ENCODE results near the gene ATP1B1.
"Not testable (repeated sequence)": the region's sequence is repeated elsewhere in the genome, so short reads cannot be mapped to it uniquely, and the experiment has no call there.

Gene ATP1B1

GRCh38 chr1:169117014-169117413 lies 10.5 kb downstream of the ATP1B1 start:
- DNase-seq = no peak

DNA sequence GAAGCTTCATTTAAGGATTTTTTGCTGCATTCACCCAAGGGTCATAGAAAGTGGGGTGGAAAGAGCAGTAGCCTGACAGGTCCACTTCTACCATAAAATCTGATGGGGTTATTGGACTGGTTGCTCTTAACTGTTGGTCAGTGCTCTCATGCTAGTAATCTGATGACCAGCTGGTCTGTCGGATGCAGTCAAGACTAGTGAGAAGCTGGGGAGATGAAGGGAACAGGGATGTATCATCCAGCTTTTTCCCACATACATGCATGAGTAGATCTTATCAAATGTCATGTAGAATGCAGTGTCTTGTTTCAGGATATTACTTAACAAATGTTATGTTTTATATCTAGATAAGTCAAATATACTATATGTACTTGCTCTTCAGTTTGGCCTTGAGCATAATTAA lies 11.1 kb downstream of the ATP1B1 start:
- DNase-seq = no peak

GRCh38 chr1:169118227-169118626 lies 11.7 kb downstream of the ATP1B1 start:
- DNase-seq = no peak

DNA sequence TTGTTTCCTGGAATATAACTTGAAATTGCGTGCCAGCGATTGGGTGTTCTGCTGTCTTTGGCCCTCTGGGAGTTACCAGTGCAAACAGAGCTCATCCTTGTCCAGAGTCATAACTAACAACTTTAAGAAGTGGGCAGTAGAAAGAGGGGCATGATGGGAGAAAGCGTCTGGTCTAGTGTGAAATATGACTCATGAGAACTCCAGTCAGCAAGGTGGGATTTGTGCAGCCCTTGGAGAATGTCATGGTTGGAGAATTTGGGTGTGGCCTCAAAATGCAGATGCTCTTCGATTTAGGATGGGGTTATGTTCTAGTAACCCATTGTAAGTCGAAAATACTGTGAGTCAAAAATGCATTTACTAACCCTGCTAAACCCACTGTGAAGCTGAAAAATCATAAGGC lies 12.9 kb downstream of the ATP1B1 start:
- DNase-seq = no peak

DNA sequence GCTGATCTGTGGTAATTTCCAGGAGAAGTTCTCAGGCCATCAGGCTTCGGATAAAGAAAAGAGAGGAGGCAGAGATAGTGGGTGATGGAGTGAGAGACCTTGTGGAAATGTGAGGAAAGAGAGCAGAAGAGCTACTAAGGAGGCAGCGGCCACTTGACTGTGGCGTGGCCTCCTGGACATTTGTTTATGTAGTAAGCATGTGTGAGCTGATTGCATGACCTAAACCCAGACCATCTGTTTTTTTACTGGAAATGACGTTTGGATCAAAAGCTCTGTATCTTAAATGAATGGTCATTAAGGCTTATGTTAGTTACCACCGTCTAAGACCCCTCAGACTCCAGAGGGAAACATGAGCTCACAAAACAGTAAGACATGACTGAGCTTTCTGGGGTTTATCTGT lies 13.6 kb downstream of the ATP1B1 start:
- no peak for DNase-seq

DNA sequence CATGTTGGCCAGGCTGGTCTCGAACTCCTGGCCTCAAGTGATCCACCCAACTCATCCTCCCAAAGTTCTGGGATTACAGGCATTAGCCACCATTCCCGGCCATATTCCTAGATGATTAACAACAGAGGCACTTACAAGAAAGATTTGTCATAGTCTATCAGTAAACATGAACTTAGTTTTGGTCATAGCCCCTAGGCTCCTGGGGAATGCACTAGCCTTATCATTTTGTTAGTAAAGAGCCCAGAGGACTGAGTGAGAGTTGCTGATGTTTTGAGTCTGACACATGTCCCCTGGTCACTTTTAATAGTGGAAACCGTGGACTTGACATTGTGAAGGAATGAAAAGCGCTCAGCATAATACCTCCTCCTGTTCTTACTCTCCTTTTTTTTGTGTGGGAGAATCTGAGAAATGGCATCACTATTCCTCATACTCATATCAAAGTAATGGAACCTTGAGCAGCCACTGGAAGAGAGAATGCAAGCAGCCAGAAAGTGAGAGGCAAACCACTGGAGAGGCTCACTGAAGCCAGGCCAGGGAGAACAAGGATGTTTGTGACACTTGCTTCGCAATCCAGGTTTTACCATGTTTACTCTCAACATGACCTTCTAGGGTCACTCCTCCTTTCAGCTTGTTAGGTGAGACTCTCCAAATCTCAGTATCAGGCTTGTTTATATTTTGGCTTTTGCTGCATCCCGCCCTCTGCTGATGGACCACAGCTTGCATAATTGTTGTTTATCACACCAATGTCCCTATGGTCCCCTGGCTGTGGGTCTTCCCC lies 14.8 kb downstream of the ATP1B1 start:
- no peak for DNase-seq

- DNase-seq = no peak
Measured at GRCh38 chr1:169122976-169123375, 16.5 kb downstream of the ATP1B1 start.

- no peak for DNase-seq
Measured at GRCh38 chr1:169124459-169124858, 18.0 kb downstream of the ATP1B1 start.

DNA sequence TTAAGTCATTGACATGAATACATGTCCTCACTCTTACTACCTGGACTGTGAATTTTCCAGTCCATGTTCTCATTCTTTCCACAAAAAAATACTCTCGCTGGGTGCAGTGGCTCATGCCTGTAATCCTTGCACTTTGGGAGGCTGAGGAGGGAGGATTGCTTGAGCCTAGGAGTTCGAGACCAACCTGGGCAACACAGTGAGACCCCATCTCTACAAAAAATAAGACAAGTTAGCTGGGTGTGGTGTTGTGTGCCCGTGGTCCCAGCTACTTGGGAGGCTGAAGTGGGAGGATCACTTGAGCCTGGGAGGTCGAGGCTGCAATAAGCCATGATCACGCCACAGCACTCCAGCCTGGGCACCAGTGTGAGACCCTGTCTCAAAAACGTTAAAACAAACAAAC lies 19.1 kb downstream of the ATP1B1 start:
- not testable (repeated sequence) for DNase-seq

DNA sequence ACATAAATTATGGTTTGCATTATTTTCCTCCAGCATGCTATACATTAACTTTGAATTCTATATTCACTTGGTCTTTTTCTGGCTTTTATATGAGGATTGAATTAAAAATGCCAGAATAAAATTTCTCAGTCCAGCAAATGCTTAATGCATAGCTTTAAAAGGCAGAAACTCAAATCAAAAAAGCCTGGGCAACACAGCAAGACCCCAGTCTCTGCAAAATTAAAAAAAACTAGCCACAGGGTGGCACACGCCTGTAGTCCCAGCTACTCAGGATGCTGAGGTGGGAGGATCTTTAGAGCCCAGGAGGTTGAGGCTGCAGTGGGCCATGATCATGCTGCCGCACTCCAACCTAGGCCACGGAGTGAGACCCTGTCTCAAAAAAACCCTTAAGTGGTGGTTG lies 19.8 kb downstream of the ATP1B1 start:
- no peak for DNase-seq

DNA sequence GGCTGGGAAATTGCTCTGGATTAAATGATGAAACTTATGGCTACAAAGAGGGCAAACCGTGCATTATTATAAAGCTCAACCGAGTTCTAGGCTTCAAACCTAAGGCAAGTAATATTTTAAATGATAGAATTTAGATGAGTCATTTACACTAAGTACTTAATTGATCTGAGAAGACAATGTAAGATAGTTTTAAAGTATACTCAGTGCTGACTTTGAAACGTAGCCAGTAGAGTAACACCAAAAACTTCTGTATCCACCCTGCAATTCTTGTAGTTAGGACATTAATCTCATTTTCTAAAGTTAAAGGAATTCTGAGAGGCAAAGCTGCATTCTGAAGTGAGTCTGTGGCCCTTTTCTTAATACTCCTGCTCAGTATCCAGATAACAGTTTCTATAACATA lies 20.8 kb downstream of the ATP1B1 start:
- no peak for DNase-seq

DNA sequence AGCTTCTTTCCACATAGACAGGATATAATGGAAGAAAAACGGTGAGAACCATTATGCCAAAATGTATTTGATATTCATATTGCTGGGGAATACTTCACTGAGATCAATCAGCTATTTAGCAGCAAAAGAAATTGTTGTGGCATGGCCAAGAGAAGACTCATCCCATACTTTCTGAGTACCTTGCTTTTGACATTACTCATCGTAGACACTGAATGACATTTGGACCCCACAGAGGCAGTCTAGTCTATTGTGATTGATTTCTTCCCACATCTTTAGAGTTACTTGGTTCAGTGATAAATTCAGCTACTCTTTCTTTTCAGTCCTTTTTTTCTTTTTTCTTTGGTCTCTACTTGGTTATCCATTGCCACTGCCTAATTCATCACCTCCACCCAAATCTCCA lies 22.1 kb downstream of the ATP1B1 start:
- DNase-seq = no peak

DNA sequence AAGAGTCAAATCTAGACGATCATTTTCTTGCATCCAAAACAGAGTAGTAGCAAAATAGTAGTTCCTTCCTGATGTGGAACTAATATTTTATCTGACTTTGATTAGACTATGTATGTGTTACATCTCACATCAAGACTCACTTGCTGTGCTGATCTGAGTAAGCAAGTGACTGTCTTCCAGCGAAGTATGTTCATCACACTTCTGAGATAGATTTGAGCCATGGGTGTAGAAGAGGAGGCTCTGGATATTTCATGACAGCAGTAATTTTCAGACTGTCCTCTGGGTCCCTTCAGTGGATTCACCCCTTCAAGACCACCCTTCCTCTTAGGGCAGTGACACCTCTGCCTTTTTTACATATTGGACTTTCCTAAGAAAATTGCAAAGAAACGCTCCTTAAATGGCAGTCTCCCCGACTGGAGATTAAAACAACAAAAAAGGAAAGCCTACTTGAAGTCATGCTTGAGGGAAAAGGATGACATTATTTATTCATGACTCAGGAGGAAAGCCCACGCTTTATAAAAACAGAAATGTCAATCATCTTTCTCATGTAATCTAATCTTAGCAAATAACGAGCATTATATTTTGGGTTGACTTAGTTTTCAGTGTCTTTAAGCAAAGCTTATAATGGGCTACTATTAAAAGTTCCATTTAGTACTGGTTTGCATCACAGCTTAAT lies 22.8 kb downstream of the ATP1B1 start:
- no peak for DNase-seq

GRCh38 chr1:169130683-169131082 lies 24.2 kb downstream of the ATP1B1 start:
- no peak for DNase-seq

DNA sequence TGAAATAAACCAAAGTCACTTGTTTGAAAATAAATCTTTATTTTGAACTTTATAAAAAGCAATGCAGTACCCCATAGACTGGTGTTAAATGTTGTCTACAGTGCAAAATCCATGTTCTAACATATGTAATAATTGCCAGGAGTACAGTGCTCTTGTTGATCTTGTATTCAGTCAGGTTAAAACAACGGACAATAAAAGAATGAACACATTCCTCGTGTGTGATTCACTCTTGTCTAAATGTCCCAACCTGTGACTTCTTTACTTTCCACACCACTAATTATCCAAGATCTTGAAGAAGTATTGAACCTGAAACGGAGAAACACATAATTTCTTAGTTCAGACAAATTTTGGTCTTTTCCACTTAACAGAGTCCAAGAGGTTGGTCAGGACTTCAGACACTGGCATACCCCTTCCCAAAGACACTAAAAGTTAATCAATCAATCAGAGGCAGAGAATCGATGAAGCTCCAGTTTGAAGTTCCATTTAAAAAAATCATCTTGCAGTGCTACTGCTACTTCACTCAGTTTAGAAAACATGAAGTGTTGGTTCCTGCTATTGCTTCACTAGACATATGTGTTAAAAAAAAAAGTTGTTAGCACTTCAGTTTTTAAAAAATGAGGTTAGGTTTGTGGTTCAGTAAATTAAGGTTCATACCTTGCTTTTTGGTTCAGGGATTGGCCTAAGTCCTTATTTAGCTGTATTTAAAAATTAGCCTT lies 26.2 kb downstream of the ATP1B1 start:
- no peak for DNase-seq

- DNase-seq = peak in 1 of 5 experiments; percentile 36
Measured at GRCh38 chr1:169133228-169133576, 26.7 kb downstream of the ATP1B1 start.

DNA sequence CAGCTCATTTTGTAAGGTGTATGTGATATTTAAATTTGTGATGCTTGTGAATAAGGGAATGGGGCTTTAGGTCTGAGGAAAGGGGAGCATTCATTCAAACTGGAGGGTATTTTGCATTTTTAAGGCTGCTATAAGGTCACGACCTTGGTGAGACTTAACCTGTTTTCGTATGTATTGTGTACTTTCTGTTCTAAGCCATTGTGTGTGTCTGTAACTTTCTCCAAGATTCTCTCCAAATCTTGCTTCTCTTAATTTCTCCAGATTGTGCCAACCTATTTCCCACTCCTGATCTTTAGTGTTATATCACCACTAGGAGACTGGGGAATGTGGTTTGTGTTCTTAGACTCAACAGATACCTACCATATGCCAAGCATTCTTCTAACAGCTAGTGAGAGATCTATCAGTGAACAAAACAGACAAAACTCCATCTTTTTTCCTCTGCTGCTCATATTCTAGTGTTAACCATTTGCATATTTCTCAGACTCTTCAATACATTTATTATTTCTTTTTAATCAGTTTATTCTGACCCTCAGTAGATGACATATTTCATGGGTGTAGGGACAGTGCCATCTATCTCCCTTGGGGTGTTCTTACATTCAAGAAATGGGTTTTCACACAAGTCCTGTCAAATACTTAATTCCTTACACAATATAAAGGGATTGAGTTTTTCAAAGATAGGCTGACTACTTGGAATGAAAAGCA lies 27.5 kb downstream of the ATP1B1 start:
- DNase-seq = no peak

DNA sequence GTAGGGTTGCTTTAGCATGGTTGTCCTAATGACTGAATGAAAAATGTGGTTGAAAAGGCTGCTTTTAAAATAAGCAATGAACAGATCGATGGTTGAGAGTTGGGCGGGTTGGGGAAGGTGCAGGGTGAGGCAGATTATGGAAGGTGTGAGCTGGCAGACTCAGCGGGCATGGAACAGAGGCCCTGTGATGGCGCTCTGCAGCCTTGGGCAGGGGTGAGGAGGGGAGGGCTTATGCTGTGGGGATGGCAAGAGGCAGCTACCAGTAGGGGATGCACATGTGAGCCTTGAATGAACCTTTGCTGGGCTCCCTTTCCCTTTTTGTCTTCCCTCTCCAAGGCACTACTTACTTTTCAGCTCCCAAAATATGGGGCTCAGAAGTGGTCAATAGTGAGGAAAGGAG lies 30.9 kb downstream of the ATP1B1 start:
- no peak for DNase-seq

DNA sequence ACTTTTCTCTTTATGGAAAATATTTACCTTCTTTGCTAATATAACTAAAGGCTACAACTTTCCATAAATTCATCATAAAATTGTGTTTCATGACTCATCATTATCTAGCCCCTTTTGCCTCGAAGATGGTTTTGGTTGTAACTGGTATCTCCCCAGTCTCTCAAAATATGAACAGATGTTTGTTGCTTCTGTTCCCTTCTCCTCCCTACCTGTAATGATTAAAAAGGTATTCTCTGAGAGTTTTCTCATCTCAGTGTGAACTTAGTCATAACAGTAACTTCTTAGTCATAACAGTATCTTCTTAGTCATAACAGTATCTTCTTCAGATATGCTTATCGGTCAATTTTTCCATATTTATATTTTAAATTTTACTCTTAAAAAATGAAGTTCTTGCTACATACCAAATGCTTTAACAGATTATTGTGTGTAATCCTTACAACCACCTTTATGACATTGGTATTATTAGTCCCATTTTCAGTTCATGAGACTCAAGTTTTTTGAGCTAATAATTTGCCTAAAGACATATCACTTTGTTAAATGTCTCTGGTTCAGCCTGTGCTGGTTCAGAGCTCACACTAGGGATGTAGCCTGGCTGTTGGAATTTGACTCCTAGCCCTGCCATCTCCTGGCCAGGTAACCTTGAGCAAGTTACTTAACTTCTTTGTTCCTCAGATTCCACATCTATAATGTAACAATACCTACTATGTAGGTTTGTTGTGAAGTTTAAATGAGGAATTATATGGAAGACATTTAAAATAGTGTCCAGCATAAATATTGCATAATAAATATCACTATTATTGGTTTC lies 32.6 kb downstream of the ATP1B1 start:
- peak in 1 of 5 experiments; percentile 87 for DNase-seq

DNA sequence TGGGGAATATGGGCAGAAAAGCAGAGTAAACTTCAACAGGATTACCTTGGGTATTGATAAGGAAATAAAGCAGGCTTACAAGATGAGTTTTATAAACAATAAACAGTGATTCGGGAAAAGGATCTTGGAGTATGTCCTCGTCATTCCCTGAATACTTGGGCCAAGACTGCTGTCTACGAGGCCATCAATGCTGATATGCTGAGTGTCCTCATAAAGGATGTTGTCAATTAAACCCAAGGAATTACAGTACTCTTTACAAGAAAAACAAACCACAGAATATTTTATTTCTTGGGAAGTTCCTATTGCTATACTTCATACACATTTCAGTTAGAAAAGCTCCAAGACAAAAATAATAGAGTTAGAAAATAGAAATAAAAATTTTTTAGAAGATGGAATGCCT lies 34.9 kb downstream of the ATP1B1 start:
- DNase-seq = no peak

DNA sequence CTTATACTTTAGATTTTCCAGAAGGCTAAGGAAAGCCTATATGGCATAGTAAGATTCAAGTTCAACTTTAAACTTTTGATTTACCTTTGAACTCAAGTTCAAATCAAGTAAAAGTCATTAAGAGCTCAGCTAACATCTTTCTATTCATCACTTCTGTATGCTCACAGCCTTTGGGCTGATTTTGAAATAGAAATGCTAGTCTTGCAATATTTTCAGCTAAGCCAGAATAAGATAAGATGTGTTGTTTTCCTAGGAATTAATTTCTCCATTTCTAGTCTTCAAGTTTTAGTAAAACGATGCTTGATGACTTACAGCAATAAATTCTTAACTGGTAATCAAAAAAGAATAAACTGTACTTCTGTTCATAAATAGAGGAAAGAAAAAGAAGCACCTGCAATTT lies 35.6 kb downstream of the ATP1B1 start:
- DNase-seq = no peak

- DNase-seq = no peak
Measured at GRCh38 chr1:169143346-169143745, 36.9 kb downstream of the ATP1B1 start.

Data from T-helper 2 cell (primary cell).